Trophoblast cell (in vitro differentiated cells and primary cell): Measurements from ENCODE around the gene NAA30.
"Not testable (repeated sequence)": the region's sequence is repeated elsewhere in the genome, so short reads cannot be mapped to it uniquely, and the experiment has no call there.

ENCODE experiments used
- DNase-seq, 2 donors: peaks; one replicate each; pipeline ENCODE4 v3.0.0-alpha.2; 2016
- H2AFZ ChIP-seq: 2 replicates; pipeline ENCODE4 v1.6.1; 2013; ENCODE audit warnings: low read length, moderate library complexity, mild to moderate bottlenecking; ENCODE audit not compliant: insufficient read depth, poor library complexity
- H2AK5ac ChIP-seq: 2 replicates; pipeline ENCODE4 v1.6.1; 2013; ENCODE audit warnings: mild to moderate bottlenecking, low read length
- H2BK120ac ChIP-seq: 2 replicates; pipeline ENCODE4 v1.6.1; 2013; ENCODE audit warnings: low read length, mild to moderate bottlenecking, moderate library complexity; ENCODE audit not compliant: insufficient read depth, poor library complexity
- H2BK12ac ChIP-seq: 2 replicates; pipeline ENCODE4 v1.6.1; 2013; ENCODE audit warnings: mild to moderate bottlenecking, low read length, moderate library complexity
- H2BK5ac ChIP-seq: 2 replicates; pipeline ENCODE4 v1.6.1; 2013; ENCODE audit warnings: low read length, low read depth, moderate library complexity, mild to moderate bottlenecking; ENCODE audit not compliant: poor library complexity
- H3K14ac ChIP-seq: 2 replicates; pipeline ENCODE4 v1.6.1; 2013; ENCODE audit warnings: mild to moderate bottlenecking, low read length
- H3K18ac ChIP-seq: 2 replicates; pipeline ENCODE4 v1.6.1; 2013; ENCODE audit warnings: mild to moderate bottlenecking, low read length
- H3K23ac ChIP-seq: 2 replicates; pipeline ENCODE4 v1.6.1; 2013; ENCODE audit warnings: low read length
- H3K27ac ChIP-seq: 2 replicates; pipeline ENCODE4 v1.5.1; 2013; ENCODE audit warnings: low read depth, mild to moderate bottlenecking, inconsistent platforms, low read length, moderate library complexity
- H3K27me3 ChIP-seq: 2 replicates; pipeline ENCODE4 v1.6.1; 2013; ENCODE audit warnings: inconsistent platforms, mild to moderate bottlenecking, low read length, moderate library complexity; ENCODE audit not compliant: insufficient read depth
- H3K36me3 ChIP-seq, 2 experiments: 1 replicate in 1 of 2; 2 replicates in 1 of 2; pipeline ENCODE4 v1.6.1; 2013; ENCODE audit warnings: low read length in 2 of 2, mild to moderate bottlenecking in 2 of 2, moderate library complexity in 1 of 2; ENCODE audit not compliant: insufficient read depth in 2 of 2, control insufficient read depth in 1 of 2
- H3K4ac ChIP-seq: 2 replicates; pipeline ENCODE4 v1.6.1; 2013; ENCODE audit warnings: low read depth, mild to moderate bottlenecking, low read length, moderate library complexity
- H3K4me1 ChIP-seq, 2 experiments: 1 replicate in 1 of 2; 2 replicates in 1 of 2; pipeline ENCODE4 v1.6.1; 2013; ENCODE audit warnings: low read length in 2 of 2, mild to moderate bottlenecking in 2 of 2, moderate library complexity in 1 of 2; ENCODE audit not compliant: insufficient read depth in 2 of 2, control insufficient read depth in 1 of 2
- H3K4me2 ChIP-seq: 2 replicates; pipeline ENCODE4 v1.6.1; 2013; ENCODE audit warnings: inconsistent platforms, mild to moderate bottlenecking, low read length, moderate library complexity
- H3K4me3 ChIP-seq: 2 replicates; pipeline ENCODE4 v1.5.1; 2013; ENCODE audit warnings: mild to moderate bottlenecking, low read depth, low read length, inconsistent platforms
- H3K79me1 ChIP-seq: one replicate; pipeline ENCODE4 v1.6.1; 2013; ENCODE audit warnings: low read length
- H3K79me2 ChIP-seq: 2 replicates; pipeline ENCODE4 v1.6.1; 2013; ENCODE audit warnings: low read length, mild to moderate bottlenecking; ENCODE audit not compliant: control insufficient read depth, insufficient read depth, poor library complexity
- H3K9ac ChIP-seq: 2 replicates; pipeline ENCODE4 v1.6.1; 2013; ENCODE audit warnings: mild to moderate bottlenecking, low read length
- H3K9me3 ChIP-seq: 2 replicates; pipeline ENCODE4 v1.6.1; 2013; ENCODE audit warnings: low read depth, mild to moderate bottlenecking, control low read depth, inconsistent platforms, low read length; ENCODE audit not compliant: insufficient read depth
- H4K12ac ChIP-seq: 2 replicates; pipeline ENCODE4 v1.6.1; 2013; ENCODE audit warnings: low read depth, mild to moderate bottlenecking, low read length, moderate library complexity
- H4K8ac ChIP-seq: 2 replicates; pipeline ENCODE4 v1.6.1; 2013; ENCODE audit warnings: low read depth, mild to moderate bottlenecking, low read length, moderate library complexity
- H4K91ac ChIP-seq: one replicate; pipeline ENCODE4 v1.6.1; 2013; ENCODE audit warnings: low read depth, mild to moderate bottlenecking, low read length, moderate library complexity
- WGBS: extraction: QIAGEN DNeasy Blood & Tissue Kit; methylation state at CpG from one replicate; pipeline ENCODE4 v1.1.7; 2013; ENCODE audit warnings: missing lambda C conversion rate; ENCODE audit not compliant: insufficient read length, insufficient coverage; ENCODE audit errors: extremely low coverage; 5-methylcytosine and 5-hydroxymethylcytosine counted together

The NAA30 gene

GRCh38 chr14:57370187-57370586 is 20.2 kb upstream of the NAA30 start:
- H2BK5ac ChIP-seq, DNase-seq, H4K91ac ChIP-seq, H2AFZ ChIP-seq, H4K8ac ChIP-seq, H3K14ac ChIP-seq, H3K18ac ChIP-seq, H4K12ac ChIP-seq, H3K9me3 ChIP-seq, H3K4me2 ChIP-seq, H3K27me3 ChIP-seq, H2BK120ac ChIP-seq, H3K4ac ChIP-seq, H3K36me3 ChIP-seq, H3K4me3 ChIP-seq, H3K9ac ChIP-seq, H2AK5ac ChIP-seq, H2BK12ac ChIP-seq, H3K79me2 ChIP-seq, H3K79me1 ChIP-seq, H3K4me1 ChIP-seq, H3K23ac ChIP-seq, H3K27ac ChIP-seq: not testable (repeated sequence)
- WGBS: no CpG with 5 or more reads among the region's 5 CpGs

GRCh38 chr14:57371013-57371412 is 19.4 kb upstream of the NAA30 start:
- no peak overlapping the region for H3K4me3 ChIP-seq
- H3K23ac ChIP-seq: no peak overlapping the region
- no peaks in the 10 kb centered on the region for H3K9me3 ChIP-seq
- no peaks in the 10 kb centered on the region for H3K27me3 ChIP-seq
- no peak overlapping the region for H2BK120ac ChIP-seq
- no peak overlapping the region for H4K8ac ChIP-seq
- H3K79me2 ChIP-seq: no peaks in the 10 kb centered on the region
- WGBS: no CpG with 5 or more reads among the region's 3 CpGs
- no peak for DNase-seq
- H4K91ac ChIP-seq: no peak overlapping the region
- no peak overlapping the region for H3K27ac ChIP-seq
- H3K79me1 ChIP-seq: peaks cover 4% of the 10 kb centered on the region
- H2AK5ac ChIP-seq: no peak overlapping the region
- no peak overlapping the region for H3K4ac ChIP-seq
- no peak overlapping the region for H2BK12ac ChIP-seq
- no peak overlapping the region for H3K4me2 ChIP-seq
- no peaks in the 10 kb centered on the region for H3K4me1 ChIP-seq
- H3K9ac ChIP-seq: no peak overlapping the region
- H3K14ac ChIP-seq: no peak overlapping the region
- H2AFZ ChIP-seq: no peak overlapping the region
- H3K36me3 ChIP-seq: no peaks in the 10 kb centered on the region
- no peak overlapping the region for H3K18ac ChIP-seq
- no peak overlapping the region for H2BK5ac ChIP-seq
- H4K12ac ChIP-seq: no peak overlapping the region

- Histone ChIP-seq H2BK12ac (no peak overlapping the region), H3K79me2 (no peaks in the 10 kb centered on the region), H3K27me3 (no peaks in the 10 kb centered on the region), H3K23ac (no peak overlapping the region), H3K18ac (no peak overlapping the region), H2AK5ac (no peak overlapping the region), H3K4me3 (no peak overlapping the region), H4K8ac (no peak overlapping the region), H3K14ac (no peak overlapping the region), H3K27ac (no peak overlapping the region), H3K36me3 (no peaks in the 10 kb centered on the region), H3K9me3 (no peaks in the 10 kb centered on the region), H2BK5ac (no peak overlapping the region), H3K4me1 (no peaks in the 10 kb centered on the region), H2AFZ (no peak overlapping the region), H3K9ac (no peak overlapping the region), H2BK120ac (no peak overlapping the region), H4K91ac (no peak overlapping the region), H4K12ac (no peak overlapping the region), H3K4ac (no peak overlapping the region), H3K4me2 (no peak overlapping the region), H3K79me1 (no peaks in the 10 kb centered on the region)
- DNase-seq: no peak
- WGBS: no CpG with 5 or more reads among the region's 3 CpGs
Measured at GRCh38 chr14:57375156-57375555, 15.2 kb upstream of the NAA30 start.

GRCh38 chr14:57378661-57379060 is 11.7 kb upstream of the NAA30 start:
- Histone ChIP-seq H3K4me1 (peaks cover 0 to 2% of the 10 kb centered on the region in 2 experiments), H2AFZ (no peak overlapping the region), H3K79me2 (no peaks in the 10 kb centered on the region), H3K4ac (no peak overlapping the region), H2BK12ac (no peak overlapping the region), H3K27me3 (no peaks in the 10 kb centered on the region), H3K79me1 (no peaks in the 10 kb centered on the region), H3K4me2 (no peak overlapping the region), H3K27ac (no peak overlapping the region), H3K36me3 (no peaks in the 10 kb centered on the region), H2BK120ac (no peak overlapping the region), H4K91ac (no peak overlapping the region), H3K4me3 (no peak overlapping the region), H3K9ac (no peak overlapping the region), H3K23ac (no peak overlapping the region), H3K18ac (no peak overlapping the region), H3K14ac (no peak overlapping the region), H2AK5ac (no peak overlapping the region), H4K12ac (no peak overlapping the region), H2BK5ac (no peak overlapping the region), H3K9me3 (no peaks in the 10 kb centered on the region), H4K8ac (no peak overlapping the region)
- no peak for DNase-seq
